NCI-H2029 treated with DMSO at 0.1 percent for 48 hours (cell line): ENCODE results near the gene ALDH7A1.
"Not testable (repeated sequence)": the region's sequence is repeated elsewhere in the genome, so short reads cannot be mapped to it uniquely, and the experiment has no call there.

Experiments
- DNase-seq: peaks from one replicate; lab custom pipeline; 2025; lab: John Stamatoyannopoulos, UW

The ALDH7A1 gene

DNA sequence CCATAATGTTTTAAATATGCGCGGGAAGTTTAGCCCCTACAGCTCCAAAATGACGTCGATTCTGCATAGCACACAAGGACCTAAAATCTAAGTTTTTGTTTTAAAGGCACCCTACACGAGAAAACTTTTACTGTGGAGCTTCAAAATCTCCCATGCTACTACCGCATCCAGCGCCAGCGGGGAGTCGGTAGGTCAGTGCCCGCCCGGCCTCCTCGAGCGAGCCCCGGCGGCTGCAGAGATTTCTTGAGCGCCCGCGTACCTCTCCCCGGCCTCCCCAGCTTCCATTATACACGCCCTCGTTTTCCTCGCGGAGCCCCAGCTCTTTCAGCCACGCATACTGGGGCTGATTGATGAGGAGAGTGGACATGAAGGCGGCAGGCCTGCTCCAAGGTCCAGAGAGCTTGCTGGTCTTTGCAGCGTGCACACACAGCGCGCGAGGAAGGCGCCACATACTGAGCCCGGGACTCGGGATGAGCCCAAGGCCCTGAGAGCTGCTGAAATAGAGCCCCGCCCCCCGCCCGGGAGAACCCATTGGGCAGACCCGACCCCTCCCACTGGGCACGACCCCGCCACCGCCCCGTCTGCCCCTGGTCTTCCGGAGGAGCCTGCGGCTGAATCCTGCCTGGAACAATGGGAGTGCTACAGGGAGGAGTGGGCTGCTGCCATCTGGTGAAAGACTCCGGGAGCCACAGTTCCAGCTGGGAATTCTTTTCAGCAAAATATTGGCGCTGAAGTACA is at the start of gene ALDH7A1:
ALDH7A1 (minus strand) TSS at position 472 of the 738 bp plus-strand sequence; CDS start at position 451, 21 bp downstream.
- DNase-seq: peak; percentile 85

GRCh38 chr5:126641387-126641786 is 46.4 kb upstream of the ALDH7A1 start:
- no peak for DNase-seq

DNA sequence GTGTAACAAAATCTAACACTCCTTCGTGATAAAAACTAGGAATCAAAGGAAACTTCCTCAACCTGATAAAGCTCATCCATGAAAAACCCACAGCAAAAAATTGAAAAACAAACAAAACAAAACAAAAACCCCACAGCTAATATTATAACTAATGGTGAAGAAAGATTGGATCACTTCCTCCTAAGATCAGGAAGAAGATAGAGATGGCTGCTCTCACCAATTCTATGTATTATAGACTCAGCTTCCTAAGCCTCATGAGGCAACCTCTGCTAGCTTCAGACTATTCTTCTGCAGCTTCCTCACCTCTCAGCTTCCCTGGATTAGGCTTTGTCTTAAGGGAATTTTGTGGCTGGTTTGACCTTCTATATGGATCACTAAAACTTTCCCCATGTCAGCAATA is 45.8 kb upstream of the ALDH7A1 start:
- DNase-seq: no peak

DNA sequence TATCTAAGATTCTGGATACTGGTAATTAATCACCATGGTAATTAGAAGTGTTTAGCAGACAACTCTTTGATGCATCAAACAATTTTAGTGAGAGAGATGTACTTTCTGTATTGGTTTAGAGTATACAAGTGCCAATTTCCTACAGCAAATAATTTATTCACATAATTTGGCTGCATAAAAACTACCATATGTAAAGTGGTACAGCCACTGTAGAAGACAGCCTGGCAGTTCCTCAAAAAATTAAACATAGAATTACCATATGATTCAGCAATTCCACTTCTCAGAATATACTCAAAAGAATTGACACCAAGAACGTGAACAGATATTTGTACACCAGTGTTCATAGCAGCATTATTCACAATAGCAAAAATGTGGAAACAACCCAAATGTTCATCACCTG is 41.9 kb upstream of the ALDH7A1 start:
- no peak for DNase-seq

- DNase-seq: no peak
Measured at GRCh38 chr5:126635585-126635984, 40.6 kb upstream of the ALDH7A1 start.

DNA sequence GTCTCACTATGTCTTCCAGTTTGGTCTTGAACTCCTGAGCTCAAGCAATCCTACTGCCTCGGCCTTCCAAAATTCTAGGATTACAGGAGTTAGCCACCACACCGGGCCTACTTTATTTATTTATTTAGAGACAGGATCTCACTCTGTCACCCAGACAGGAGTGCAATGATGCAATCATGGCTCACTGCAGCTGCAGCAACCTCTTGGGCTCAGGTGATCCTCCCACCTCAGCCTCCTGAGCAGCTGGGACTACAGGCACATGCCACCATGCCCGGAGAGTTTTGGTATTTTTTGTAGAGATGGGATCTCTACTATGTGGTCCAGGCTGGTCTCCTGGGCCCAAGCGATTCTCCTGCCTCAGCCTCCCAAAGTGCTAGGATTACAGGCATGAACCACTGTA is 38.5 kb upstream of the ALDH7A1 start:
- no peak for DNase-seq

- no peak for DNase-seq
Measured at GRCh38 chr5:126631920-126632319, 36.9 kb upstream of the ALDH7A1 start.

- DNase-seq: no peak
Measured at GRCh38 chr5:126628102-126628501, 33.1 kb upstream of the ALDH7A1 start.

DNA sequence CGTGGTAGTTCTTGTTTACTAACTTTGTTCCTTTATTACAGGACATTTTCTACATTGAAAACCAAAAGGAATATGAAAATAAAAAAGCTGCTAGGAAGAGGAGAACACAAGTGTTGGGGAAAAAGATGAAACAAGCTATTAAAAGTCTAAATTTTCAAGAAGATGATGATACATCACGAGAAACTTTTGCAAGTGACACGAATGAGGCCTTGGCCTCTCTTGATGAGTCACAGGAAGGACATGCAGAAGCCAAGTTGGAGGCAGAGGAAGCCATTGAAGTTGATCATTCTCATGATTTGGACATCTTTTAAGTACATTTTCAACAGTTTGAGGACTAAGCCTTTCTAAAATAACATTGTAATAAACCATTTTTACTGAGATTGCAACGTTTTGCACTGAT is 29.5 kb upstream of the ALDH7A1 start:
- no peak for DNase-seq

DNA sequence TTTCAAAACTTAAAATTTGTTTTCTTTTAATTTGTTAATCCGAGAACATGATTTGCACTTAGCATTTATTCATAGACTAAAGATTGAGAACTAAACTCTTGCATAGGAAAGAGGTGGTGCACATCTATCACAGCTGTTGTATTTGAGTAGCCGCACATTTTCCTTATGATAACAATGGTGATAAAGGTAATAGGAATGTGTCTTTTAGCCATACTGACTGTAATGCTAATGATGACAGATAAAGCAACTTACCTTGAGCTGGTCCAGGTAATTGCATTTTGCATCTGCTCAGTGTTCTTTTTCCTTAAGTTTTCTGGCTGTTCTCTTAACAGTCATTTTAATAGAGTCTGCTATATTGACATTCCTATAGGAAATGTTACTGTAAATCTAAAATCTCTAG is 24.8 kb upstream of the ALDH7A1 start:
- no peak for DNase-seq

- not testable (repeated sequence) for DNase-seq
Measured at GRCh38 chr5:126617603-126618002, 22.6 kb upstream of the ALDH7A1 start.

DNA sequence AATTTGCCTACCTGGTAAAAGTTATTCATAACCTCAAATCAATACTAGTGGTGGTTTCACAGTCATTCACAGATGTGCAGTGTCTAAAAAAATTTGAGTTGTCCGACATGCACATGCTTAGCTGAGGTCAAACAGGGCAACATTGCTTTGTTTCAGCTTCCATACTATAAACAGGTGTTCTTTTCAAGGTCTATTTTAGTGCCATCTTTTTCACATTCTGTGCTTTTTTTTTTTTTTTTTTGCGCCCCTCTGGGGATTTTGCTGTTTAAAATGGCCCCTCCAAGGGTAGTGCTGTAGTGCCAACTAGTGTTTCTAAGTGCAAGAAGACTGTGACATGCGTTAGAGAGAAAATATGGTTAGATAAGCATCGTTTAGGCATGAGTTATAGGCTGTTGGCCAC is 20.3 kb upstream of the ALDH7A1 start:
- DNase-seq: no peak

DNA sequence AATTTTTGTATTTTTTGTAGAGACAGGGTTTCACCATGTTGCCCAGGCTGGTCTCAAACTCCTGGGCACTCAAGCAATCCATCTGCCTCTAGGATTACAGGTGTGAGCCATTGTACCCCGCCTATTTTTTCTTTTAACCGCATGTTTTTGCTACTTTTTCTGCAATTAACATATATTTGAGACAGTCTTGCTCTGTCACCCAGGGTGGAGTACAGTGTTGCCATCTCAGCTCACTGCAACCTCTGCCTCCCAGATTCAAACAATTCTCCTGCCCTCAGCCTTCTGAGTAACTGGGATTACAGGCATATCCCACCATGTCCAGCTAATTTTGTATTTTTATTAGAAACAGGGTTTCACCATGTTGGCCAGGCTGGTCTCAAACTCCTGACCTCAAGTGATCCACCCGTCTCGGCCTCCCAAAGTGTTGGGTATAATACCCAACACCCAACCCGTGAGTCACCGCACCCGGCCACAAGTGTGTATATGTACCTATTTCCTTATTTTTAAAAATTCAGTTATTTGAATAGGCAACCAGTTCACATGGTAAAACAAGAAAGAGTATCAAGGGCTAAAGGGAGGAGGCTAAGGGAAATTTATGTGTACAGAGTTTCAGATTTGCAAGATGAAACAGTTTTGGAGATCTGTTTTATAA is 19.0 kb upstream of the ALDH7A1 start:
- DNase-seq: no peak

- DNase-seq: no peak
Measured at GRCh38 chr5:126610616-126611015, 15.6 kb upstream of the ALDH7A1 start.

DNA sequence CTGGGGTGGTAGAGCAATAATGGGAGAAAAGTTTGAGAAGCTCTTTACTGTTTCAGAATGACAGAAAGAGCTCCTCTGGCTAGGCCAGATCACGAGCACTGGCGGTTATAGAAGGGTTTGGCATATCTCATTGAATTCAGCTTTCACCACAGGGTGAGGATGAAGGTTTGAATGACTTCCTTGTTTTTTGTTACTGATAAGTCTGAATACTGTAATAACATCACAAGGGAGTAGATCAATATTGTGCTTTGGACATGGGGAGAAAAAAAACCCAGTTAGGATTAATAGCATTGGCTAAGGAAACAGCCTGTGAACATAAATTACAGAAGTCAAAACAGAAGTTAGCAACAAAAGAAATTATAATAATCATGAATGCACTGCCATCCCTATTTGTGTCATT is 15.1 kb upstream of the ALDH7A1 start:
- no peak for DNase-seq

- no peak for DNase-seq
Measured at GRCh38 chr5:126605525-126605924, 10.5 kb upstream of the ALDH7A1 start.

DNA sequence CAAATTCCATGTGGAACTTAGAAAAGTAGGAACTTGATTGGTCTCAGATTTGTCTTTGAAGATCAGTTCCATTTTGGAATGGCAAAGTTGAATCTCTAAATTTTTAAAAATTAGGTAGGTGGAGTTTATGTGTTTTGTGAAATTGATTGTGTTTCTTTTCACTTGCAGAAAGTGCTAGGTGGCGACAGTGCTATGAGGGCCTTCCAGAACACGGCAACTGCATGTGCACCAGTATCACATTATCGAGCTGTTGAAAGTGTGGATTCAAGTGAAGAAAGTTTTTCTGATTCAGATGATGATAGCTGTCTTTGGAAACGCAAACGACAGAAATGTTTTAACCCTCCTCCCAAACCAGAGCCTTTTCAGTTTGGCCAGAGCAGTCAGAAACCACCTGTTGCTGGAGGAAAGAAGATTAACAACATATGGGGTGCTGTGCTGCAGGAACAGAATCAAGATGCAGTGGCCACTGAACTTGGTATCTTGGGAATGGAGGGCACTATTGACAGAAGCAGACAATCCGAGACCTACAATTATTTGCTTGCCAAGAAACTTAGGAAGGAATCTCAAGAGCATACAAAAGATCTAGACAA is 8.5 kb upstream of the ALDH7A1 start:
- DNase-seq: no peak

DNA sequence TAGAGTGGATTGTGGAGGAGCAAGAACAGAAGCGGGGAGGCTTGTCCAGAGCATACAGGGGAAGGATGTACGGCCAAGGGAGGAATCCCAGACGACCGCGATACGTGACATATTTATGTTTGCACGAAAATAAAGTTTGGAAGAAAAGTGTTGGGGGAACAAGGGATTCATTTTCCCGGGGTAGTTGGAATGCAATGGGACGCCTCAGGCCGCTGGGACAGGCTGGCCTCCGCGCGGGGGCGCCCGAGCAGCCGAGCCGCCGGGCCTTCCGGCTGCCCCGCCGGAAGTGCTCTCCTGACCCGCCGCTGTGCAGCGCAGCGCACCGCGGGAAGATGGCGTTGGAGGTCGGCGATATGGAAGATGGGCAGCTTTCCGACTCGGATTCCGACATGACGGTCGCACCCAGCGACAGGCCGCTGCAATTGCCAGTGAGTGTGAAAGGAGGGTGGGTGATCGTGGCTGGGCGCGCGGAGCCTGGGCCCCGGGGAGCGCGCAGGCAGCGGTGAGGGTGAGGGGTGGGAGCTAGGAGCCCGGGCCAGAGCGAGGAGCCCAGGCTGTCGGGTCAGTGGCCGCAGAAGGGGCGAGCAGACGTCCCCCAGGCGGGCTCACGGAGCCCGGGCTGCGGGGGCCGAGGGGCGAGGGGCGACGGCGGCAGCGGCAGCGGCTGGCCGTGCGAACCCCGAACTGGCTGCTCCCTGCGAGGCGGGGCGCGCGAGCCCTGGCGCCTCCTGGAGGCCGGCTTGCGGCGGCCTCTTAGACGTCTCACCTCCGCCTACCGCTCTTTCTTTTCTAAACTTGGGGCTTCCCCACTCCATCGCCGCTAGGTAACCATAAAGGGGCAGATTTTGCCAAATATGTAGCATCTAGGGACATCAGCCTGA is 5.9 kb upstream of the ALDH7A1 start, which contains the start of gene PHAX:
PHAX (plus strand) TSS at position 317 of the 881 bp plus-strand sequence; CDS start at position 333, 16 bp downstream.
- peak; percentile 62 for DNase-seq

DNA sequence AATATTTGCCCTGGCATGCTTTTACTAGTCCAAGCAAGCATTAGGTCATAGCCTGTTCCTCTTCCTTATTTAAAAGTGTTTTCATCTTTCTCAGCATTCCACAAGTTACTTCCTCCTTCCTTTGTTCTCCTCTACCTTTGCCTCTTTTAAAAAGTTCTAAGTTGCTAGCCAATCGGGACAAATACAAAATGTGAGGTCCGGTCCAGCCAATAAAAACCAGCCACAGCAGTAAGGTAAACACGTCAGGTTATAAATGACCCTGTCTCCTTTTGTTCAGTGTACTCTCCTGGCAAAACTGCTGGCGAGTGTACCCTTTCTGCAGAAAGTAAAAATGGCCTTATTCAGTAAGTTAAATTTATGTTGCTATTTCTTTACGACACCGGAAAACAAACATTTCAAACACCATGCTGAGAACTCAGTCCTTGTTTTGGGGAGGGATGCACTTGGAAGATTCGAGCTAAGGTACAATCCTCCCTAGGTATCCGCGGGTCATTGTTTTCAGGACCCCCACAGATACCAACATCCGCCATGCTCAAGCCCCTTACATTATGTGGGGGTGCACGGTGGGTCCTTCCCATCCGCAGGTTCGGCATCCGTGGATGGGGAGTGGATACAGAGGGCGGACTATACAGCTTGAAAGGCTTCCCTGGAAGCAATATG is 5.1 kb upstream of the ALDH7A1 start:
- not testable (repeated sequence) for DNase-seq

GRCh38 chr5:126599499-126599898 is 4.5 kb upstream of the ALDH7A1 start:
- DNase-seq: no peak

GRCh38 chr5:126597156-126597555 is 2.1 kb upstream of the ALDH7A1 start:
- no peak for DNase-seq
